Stomach (tissue), 4 donors: Measurements from ENCODE around the gene ZNF575.

Source experiments
- CTCF ChIP-seq, 7 experiments: fragments of 450-650 bp in 4 of 7; fragments of 200-600 bp in 3 of 7; sonication (generic) in 3 of 7; IDR thresholded peaks; one replicate each; pipeline ENCODE4 v1.5.1; 2016 to 2019; ENCODE audit warnings: antibody characterized with exemption in 7 of 7, control low read depth in 2 of 7, mild to moderate bottlenecking in 1 of 7
- EP300 ChIP-seq: sonication (generic); formaldehyde crosslinking; IDR thresholded peaks from one replicate; pipeline ENCODE4 v1.6.1; 2017; ENCODE audit warnings: antibody characterized with exemption
- POLR2A ChIP-seq, 4 donors: fragments of 450-650 bp; IDR thresholded peaks; one replicate each; pipeline ENCODE4 v1.6.1; 2016; ENCODE audit warnings: antibody characterized with exemption in 4 of 4, control low read depth in 2 of 4, mild to moderate bottlenecking in 1 of 4, moderate library complexity in 1 of 4

- TF ChIP-seq CTCF (IDR thresholded peaks at IDR 0.05) = no peak
- TF ChIP-seq POLR2A (IDR thresholded peaks at IDR 0.05) = no peak
- TF ChIP-seq EP300 = no peak
Observed at GRCh38 chr19:43505941-43506340, 27.0 kb upstream of the ZNF575 start.
